Measurements from ENCODE around the gene EPN2. TPM values are rescaled to one million over a fixed set of nuclear protein-coding genes. Genes with fewer than 3 reads are reported as not detected.

Gene EPN2
- total RNA-seq, 1 experiment from 2014 or later, result 57.8 TPM

GRCh38 chr17:19332371-19333131 lies 95.4 kb downstream of the EPN2 start:
- H3K14ac ChIP-seq (ENCODE audit: insufficient read depth, low read length), result no peak overlapping the region
- H3K4ac ChIP-seq (ENCODE audit: low read depth, low read length), result no peak overlapping the region
- no peak overlapping the region for H2BK15ac ChIP-seq (ENCODE audit: low read depth, low read length)
- no peak overlapping the region for H3K4me3 Mint-ChIP-seq
- peak overlapping the region in 1 of 3 experiments; percentile 47; a peak in 3 of 7 replicates for H3K27ac Mint-ChIP-seq
- no peaks in the 10 kb centered on the region for H3K23me2 ChIP-seq (ENCODE audit: insufficient read length, low read depth, low read length, poor library complexity, severe bottlenecking)
- no peak overlapping the region for H2BK5ac ChIP-seq (ENCODE audit: insufficient read length, low read length)
- H3K18ac ChIP-seq (ENCODE audit: insufficient read length, low read depth, low read length), result no peak overlapping the region
- H3K9ac ChIP-seq (ENCODE audit: extremely low read depth, insufficient read length, low read length), result no peak overlapping the region
- H3K79me2 ChIP-seq (ENCODE audit: insufficient read depth, low read length), result no peaks in the 10 kb centered on the region
- DNase-seq, result no peak
- H3T11ph ChIP-seq (ENCODE audit: low read length), result no peak overlapping the region
- no peaks in the 10 kb centered on the region for H3K9me3 ChIP-seq (ENCODE audit: control insufficient read depth, low read depth, low read length)
- no peak overlapping the region for H2BK20ac ChIP-seq (ENCODE audit: low read depth, low read length, poor library complexity, severe bottlenecking)
- H4K20me1 ChIP-seq (ENCODE audit: control insufficient read depth, insufficient read depth, insufficient read length), result peaks cover 3% of the 10 kb centered on the region
- no peak overlapping the region for H4K5ac ChIP-seq (ENCODE audit: insufficient read length, low read depth, low read length)
- no peaks in the 10 kb centered on the region for H3K27me3 ChIP-seq (ENCODE audit: insufficient read depth, low read length)
- H3K23ac ChIP-seq (ENCODE audit: insufficient read length, low read depth, low read length), result no peak overlapping the region
- H3K79me1 ChIP-seq (ENCODE audit: insufficient read depth, low read depth, low read length, poor library complexity, severe bottlenecking), result no peaks in the 10 kb centered on the region
- peaks cover 7 to 35% (median 28%) of the 10 kb centered on the region in 3 experiments; a peak in 5 of 7 replicates for H3K36me3 Mint-ChIP-seq (ENCODE audit: insufficient read depth in 1 of 3, low read depth in 3 of 3)
- H3K4me1 ChIP-seq (ENCODE audit: insufficient read depth, low read length), result no peaks in the 10 kb centered on the region
- no peak overlapping the region for H2AFZ ChIP-seq (ENCODE audit: low read length)
- no peak for TF ChIP-seq CTCF (conservative IDR thresholded peaks at IDR 0.05)
- no peak overlapping the region for H3K27ac ChIP-seq (ENCODE audit: insufficient read length, low read depth, low read length)
- no peak overlapping the region for H3K4me2 ChIP-seq (ENCODE audit: insufficient read depth, insufficient read length, low read length)
- H2BK12ac ChIP-seq (ENCODE audit: insufficient read length, low read depth, low read length), result no peak overlapping the region
- H3K27me3 Mint-ChIP-seq (ENCODE audit: low read depth), result peaks cover 2% of the 10 kb centered on the region; the same call in 1 of the 2 replicates
- no peaks in the 10 kb centered on the region for H3K9me3 Mint-ChIP-seq
- no peak overlapping the region for H2BK120ac ChIP-seq (ENCODE audit: low read depth, low read length, poor library complexity, severe bottlenecking)
- no peak overlapping the region for H3K56ac ChIP-seq (ENCODE audit: insufficient read length, low read depth, low read length)
- WGBS (ENCODE audit: extremely low coverage, insufficient read length, low lambda C conversion rate), result no CpG with 5 or more reads among the region's 6 CpGs
- H4K91ac ChIP-seq (ENCODE audit: insufficient read length, low read depth, low read length), result no peak overlapping the region
- H2AK5ac ChIP-seq (ENCODE audit: insufficient read length, low read length), result no peak overlapping the region
- no peak overlapping the region for H4K8ac ChIP-seq (replicated peaks; ENCODE audit: insufficient read length, low read depth, low read length)
- peaks cover 11 to 41% of the 10 kb centered on the region in 2 experiments for H3K4me1 Mint-ChIP-seq

All from H9 (cell line).